Cardiac fibroblast (primary cell): ENCODE data around the gene C10orf95.

Source experiments
- DNase-seq, 2 donors: peaks; one replicate each; pipeline versions ENCODE4 v3.0.0 to v3.0.0-alpha.2; 2010; ENCODE audit warnings: low read depth in 2 of 2
- H3K4me3 ChIP-seq, 2 donors: replicated peaks in 1 of 2; 1 replicate in 1 of 2; 2 replicates in 1 of 2; pipeline ENCODE4 v1.5.1; 2011; ENCODE audit warnings: low read depth in 2 of 2, low read length in 2 of 2, mild to moderate bottlenecking in 2 of 2, moderate library complexity in 1 of 2
- TF ChIP-seq, protein P1 (sequence below): IDR thresholded peaks from one replicate; pipeline ENCODE4 v1.5.1; 2011; ENCODE audit warnings: low read depth, mild to moderate bottlenecking, low read length, inconsistent platforms

Gene C10orf95

DNA sequence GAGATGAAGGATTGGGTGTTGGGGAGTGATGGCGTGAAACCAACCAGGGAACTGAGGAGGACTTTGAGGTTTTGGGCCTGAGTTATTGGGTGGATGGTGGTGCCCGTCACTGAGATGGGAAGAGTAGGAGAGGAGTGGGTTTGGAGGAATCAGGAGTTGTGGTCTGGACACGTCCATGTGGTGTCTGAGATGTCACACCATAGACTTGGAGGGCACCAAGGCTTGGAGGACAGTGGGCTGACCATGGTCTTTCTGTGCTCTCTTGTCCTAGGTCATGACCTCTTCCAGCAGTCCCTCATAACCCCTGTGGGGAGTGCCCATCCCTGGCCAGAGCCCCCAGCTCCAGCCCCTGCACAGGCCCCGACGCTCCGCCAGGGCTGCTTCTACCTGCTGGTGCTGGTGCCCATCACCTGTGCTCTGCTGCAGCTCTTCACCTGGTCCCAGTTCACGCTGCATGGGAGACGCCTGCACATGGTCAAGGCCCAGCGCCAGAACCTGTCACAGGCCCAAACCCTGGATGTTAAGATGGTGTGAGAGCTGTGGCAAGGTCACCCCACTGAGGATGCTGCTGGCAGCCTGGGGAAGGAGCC, 24.2 kb upstream of the C10orf95 start:
- TF ChIP-seq, protein P1, sequence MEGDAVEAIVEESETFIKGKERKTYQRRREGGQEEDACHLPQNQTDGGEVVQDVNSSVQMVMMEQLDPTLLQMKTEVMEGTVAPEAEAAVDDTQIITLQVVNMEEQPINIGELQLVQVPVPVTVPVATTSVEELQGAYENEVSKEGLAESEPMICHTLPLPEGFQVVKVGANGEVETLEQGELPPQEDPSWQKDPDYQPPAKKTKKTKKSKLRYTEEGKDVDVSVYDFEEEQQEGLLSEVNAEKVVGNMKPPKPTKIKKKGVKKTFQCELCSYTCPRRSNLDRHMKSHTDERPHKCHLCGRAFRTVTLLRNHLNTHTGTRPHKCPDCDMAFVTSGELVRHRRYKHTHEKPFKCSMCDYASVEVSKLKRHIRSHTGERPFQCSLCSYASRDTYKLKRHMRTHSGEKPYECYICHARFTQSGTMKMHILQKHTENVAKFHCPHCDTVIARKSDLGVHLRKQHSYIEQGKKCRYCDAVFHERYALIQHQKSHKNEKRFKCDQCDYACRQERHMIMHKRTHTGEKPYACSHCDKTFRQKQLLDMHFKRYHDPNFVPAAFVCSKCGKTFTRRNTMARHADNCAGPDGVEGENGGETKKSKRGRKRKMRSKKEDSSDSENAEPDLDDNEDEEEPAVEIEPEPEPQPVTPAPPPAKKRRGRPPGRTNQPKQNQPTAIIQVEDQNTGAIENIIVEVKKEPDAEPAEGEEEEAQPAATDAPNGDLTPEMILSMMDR: no peak
- H3K4me3 ChIP-seq: no peak overlapping the region
- no peak for DNase-seq

DNA sequence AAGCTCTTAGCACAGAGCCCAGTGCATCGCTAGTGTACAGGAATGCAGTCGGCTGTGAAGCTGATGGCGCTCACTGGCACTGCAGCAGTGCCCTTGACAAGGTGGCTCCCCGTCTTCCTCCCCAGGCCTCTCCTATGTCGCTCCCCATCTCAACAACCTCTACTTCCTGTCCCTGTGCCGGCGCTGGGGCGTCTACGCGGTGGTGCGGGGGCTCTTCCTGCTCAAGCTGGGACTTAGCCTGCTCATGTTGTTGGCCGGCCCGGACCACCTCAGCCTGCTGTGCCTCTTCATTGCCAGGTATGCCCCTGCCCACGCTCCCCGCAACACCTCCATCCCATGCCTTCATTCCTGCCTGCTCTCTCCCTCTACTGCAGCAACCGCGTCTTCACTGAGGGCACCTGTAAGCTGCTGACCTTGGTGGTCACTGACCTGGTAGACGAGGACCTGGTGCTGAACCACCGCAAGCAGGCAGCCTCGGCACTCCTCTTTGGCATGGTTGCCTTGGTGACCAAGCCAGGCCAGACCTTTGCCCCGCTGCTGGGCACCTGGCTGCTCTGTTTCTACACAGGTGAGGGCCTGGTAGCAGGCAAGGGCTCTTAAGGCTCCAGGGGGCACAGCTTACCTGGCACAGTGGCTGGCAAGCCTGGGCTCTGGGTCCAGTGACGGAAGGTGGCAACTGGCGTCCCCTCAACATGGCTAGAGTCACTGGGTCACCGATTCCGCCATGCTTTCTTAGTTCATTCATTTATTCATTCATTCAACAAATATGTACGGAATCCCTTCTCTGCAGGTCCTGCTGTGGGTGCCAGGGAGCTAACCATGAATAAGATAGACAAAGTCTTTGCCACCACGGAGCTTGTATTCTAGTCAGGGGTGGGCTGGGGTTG, 22.3 kb upstream of the C10orf95 start:
- TF ChIP-seq, protein P1: no peak
- no peak overlapping the region for H3K4me3 ChIP-seq
- no peak for DNase-seq

DNA sequence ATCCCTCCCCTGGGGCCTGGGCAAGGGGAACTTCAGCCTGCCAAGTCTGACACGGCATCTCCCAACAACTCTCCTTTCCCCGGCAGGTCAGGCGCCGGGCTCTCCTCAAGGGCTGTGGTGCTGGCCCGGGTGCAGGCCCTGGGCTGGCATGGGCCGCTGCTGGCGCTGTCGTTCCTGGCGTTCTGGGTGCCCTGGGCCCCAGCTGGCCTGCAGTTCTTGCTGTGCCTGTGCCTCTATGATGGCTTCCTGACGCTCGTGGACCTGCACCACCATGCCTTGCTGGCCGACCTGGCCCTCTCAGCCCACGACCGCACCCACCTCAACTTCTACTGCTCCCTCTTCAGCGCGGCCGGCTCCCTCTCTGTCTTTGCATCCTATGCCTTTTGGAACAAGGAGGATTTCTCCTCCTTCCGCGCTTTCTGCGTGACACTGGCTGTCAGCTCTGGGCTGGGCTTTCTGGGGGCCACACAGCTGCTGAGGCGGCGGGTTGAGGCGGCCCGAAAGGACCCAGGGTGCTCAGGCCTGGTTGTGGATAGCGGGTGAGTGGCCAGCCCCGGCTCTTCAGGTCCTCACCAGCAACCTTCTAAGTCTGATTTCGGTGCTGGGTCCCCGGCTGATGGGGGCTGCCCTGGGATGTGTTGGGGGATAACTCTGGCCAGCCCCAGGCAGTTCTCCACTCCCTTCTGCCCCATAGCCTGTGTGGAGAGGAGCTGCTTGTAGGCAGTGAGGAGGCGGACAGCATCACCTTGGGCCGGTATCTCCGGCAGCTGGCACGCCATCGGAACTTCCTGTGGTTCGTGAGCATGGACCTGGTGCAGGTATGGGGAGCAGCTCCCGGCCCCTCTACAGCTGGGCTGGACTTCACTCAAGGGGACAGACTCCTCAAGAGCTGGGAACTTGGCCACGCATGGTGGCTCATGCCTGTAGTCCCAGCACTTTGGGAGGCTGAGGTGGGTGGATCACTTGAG, 19.5 kb upstream of the C10orf95 start:
- TF ChIP-seq, protein P1: no peak
- DNase-seq: no peak

DNA sequence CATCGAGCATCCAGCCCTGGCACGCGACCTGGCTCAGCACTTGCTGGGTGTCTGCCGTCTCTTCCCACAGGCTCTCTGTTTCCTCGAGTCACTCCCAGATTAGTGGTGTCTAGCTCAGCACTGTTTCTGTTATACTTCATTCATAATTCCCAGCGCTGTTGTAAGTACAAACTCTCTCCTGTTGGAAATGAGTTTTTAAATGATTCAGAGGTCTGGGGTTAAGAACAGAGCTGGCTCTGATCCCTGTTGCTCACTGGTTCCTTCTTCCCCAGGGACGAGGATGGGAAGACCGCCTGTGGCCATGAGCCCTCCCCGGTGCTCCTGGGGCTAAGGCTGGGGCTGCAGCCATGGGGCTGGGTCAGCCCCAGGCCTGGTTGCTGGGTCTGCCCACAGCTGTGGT, 17.3 kb upstream of the C10orf95 start:
- TF ChIP-seq, protein P1: no peak
- H3K4me3 ChIP-seq: no peak overlapping the region
- peak; percentile 51 to 73 for DNase-seq

More for the DNA sequence above, 19.5 kb upstream of the C10orf95 start:
- no peak overlapping the region for H3K4me3 ChIP-seq

DNA sequence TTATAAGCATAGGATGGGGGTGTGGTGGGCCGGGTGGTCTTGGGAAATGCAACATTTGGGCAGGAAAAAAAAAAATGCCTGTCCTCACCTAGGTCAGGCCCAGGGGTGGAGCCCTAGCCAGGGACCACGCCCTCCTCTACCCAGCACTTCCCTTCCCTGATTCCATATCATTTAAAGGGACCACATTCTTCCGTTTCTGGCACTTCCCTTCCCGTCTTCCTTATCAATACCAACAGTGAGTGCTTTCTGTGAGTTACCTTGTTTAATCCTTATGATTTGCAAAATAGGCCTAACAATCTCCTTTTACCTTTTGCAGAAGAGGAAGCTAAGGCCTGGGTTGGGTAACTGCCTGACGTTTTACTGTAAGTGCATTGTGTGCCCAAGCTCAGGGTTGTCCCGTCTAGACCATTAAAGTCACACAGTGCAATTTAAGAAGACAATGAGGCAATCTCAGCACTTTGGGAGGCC, 16.7 kb upstream of the C10orf95 start:
- DNase-seq: no peak

DNA sequence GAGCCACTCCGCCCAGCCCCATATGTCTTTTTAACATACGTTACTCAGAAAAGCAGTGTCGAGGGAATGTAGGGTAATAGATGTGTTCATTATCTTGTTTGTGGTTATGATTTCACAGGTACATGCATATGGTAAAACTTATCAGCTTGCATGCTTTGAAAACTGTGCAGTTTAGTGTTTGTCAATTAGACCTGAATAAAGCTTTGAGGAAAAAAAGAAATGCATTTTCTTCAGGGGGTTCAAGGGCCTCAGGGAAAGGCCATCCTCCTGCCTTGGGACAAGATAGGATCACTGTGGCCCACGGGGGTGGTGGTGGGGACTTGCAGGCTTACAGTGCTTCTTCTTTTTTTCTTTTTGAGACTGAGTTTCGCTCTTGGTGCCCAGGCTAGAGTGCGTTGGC, 16.0 kb upstream of the C10orf95 start:
- no peak for DNase-seq
- H3K4me3 ChIP-seq: no peak overlapping the region
- TF ChIP-seq, protein P1: no peak

More for the DNA sequence above, 16.7 kb upstream of the C10orf95 start:
- TF ChIP-seq, protein P1: no peak
- H3K4me3 ChIP-seq: no peak overlapping the region
